ENCODE results near the gene DFFB.

Gene DFFB

GRCh38 chr1:3834701-3835100, 22.6 kb upstream of the DFFB start:
- no peak for DNase-seq (ENCODE audit: low spot score)

- no peak for DNase-seq (ENCODE audit: low spot score)
Observed at GRCh38 chr1:3836421-3836820, 20.9 kb upstream of the DFFB start.

- DNase-seq (ENCODE audit: low spot score), result no peak
Observed at GRCh38 chr1:3837200-3837599, 20.1 kb upstream of the DFFB start.

- no peak for DNase-seq (ENCODE audit: low spot score)
Observed at GRCh38 chr1:3837685-3838084, 19.6 kb upstream of the DFFB start.

GRCh38 chr1:3838788-3839187, 18.5 kb upstream of the DFFB start:
- DNase-seq (ENCODE audit: low spot score), result no peak

- DNase-seq (ENCODE audit: low spot score), result no peak
Observed at GRCh38 chr1:3841491-3841890, 15.8 kb upstream of the DFFB start.

GRCh38 chr1:3842912-3843311, 14.4 kb upstream of the DFFB start:
- no peak for DNase-seq (ENCODE audit: low spot score)

- no peak for DNase-seq (ENCODE audit: low spot score)
Observed at GRCh38 chr1:3846541-3846940, 10.7 kb upstream of the DFFB start.

- no peak for DNase-seq (ENCODE audit: low spot score)
Observed at GRCh38 chr1:3847081-3847480, 10.2 kb upstream of the DFFB start.

- DNase-seq (ENCODE audit: low spot score), result no peak
Observed at GRCh38 chr1:3850857-3851256, 6.4 kb upstream of the DFFB start.

GRCh38 chr1:3851292-3851691, 6.0 kb upstream of the DFFB start:
- no peak for DNase-seq (ENCODE audit: low spot score)

GRCh38 chr1:3852091-3852490, 5.2 kb upstream of the DFFB start:
- no peak for DNase-seq (ENCODE audit: low spot score)

GRCh38 chr1:3852711-3853485, 4.4 kb upstream of the DFFB start:
- DNase-seq (ENCODE audit: low spot score), result no peak

- no peak for DNase-seq (ENCODE audit: low spot score)
Observed at GRCh38 chr1:3857791-3858129, 484 bp downstream of the DFFB start.

- DNase-seq (ENCODE audit: low spot score), result no peak
Observed at GRCh38 chr1:3858231-3858981, 1.1 kb downstream of the DFFB start.

GRCh38 chr1:3863231-3863935, 6.1 kb downstream of the DFFB start:
- no peak for DNase-seq (ENCODE audit: low spot score)

- DNase-seq (ENCODE audit: low spot score), result no peak
Observed at GRCh38 chr1:3864884-3865283, 7.6 kb downstream of the DFFB start.

- no peak for DNase-seq (ENCODE audit: low spot score)
Observed at GRCh38 chr1:3865606-3866160, 8.4 kb downstream of the DFFB start.

- no peak for DNase-seq (ENCODE audit: low spot score)
Observed at GRCh38 chr1:3868464-3869006, 11.3 kb downstream of the DFFB start.

GRCh38 chr1:3869751-3870301, 12.6 kb downstream of the DFFB start:
- DNase-seq (ENCODE audit: low spot score), result no peak

- DNase-seq (ENCODE audit: low spot score), result no peak
Observed at GRCh38 chr1:3871451-3871805, 14.2 kb downstream of the DFFB start.

GRCh38 chr1:3872546-3872945, 15.3 kb downstream of the DFFB start:
- no peak for DNase-seq (ENCODE audit: low spot score)

All from hematopoietic multipotent progenitor cell treated with erythropoietin and hydrocortisone succinate and interleukin-3 and kit ligand, for 17 days (in vitro differentiated cells).